Hypothalamus (tissue), 51 donors: Measurements from ENCODE around the gene HELT.

Source experiments
- DNase-seq, 51 donors: peaks; one replicate each; lab custom pipeline; 2025; lab: John Stamatoyannopoulos, UW

Gene HELT

DNA sequence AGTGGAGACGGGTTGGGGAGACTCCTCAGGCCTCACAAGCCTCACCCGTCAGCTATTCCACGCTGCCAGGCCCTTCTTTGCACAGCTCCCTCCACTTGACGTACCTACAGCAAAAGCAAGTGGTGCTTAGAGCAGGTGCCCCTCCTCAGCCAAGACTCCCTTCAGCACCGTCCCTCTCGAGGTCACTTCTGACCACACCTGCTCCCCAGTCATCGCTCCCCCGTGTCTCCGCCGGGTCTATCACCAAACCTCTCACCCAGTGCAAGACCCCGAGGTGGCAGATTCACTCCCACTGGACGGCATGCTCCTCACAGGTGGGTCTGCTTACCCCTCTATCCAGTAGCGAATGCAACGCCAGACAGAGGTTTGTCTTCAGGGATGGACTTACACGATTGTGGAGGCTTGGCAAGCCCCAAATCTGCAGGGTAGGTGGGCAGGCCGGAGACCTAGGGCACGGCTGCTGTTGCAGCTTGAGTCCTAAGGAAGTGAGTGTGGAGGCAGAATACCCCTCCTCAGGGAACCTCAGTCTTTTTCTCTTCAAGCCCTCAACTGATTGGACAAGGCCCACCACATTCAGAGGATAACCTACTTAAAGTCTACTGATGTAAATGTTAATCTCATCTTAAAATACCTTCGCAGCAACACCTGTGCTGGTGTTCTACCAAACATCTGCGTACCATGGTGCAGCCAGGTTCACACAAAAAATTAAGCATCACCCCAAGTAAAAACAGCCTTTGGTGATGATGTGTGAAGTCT, 14.5 kb upstream of the HELT start:
- DNase-seq = no peak

DNA sequence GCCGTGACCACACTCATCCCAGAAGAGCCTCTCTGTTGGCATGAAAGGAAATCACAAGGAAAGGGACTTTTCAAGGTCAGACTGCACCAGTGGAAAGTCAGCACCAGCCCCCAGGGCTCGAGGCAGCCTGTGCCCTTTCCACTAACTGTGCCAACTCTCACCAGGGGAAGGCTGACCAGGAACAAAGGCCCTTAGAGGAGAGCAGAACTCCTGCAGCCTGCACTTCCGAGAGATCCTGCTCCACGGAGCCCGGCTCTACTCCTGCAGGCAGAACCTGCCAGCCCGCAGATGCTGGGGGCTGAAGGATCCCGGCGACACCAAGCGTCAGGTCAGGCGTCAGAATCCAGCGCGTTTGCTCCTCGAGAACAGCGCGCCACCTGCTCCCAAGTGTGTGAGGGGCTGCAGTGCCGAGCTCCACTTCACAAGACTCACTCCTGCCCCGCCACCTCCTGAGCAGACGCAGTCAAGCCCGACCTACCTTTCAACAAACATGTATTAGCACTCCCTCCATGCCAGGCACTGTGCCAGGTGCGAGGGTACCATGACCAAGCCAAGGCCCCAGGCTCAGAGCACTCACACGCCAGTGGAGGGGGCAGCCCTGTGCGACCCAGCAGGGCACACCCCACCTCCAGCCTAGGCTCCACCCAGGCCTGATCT, 13.6 kb upstream of the HELT start:
- DNase-seq = peak in 16 of 51 donors; percentile 6 to 49 (median 27)

DNA sequence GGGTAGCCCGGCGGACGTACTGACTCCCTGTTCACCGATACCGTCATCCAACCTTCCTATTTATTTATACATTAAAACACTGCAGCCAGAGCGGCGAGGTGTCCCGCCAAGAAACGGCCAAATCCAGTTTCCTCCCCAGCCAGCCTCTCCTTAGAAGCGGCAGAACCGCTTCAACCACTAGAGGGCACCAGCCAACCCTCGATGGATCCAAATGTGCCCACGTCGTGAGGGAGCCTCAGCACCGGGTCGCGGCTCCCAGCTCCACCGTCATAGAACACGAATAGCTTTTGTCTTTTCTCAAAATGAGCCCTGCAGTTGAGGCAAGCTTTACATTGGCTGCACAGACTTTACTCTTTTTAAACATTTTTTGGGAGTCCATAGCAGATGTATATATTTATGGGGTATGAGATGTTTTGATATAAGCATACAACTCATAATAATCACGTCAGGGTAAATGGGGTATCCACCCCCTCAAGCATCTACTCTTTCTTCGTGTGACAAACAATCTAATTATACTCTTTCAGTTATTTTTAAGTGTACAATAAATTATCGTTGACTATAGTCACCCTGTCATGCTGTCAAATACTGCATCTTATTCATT, 13.0 kb upstream of the HELT start:
- DNase-seq = peak in 49 of 51 donors; percentile 2 to 80 (median 50)

DNA sequence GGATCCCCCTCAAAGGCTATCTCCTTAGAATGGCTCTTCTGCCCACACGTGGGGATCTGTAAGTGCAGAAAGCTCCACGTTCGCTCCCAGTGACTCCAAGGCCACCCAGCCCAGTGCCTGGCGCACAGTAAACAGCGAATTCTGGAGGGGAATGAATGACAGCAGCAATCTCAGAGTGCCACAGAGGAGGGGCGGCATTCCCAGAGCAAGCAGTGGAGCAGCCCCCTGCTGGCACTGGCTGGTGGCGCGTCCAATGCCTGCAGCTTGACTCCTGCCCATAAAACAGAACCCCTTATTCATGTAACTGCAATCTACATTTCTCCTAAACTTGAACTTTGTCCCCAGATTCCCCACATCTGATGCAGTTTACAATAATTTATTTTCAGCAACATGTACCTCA, 6.9 kb upstream of the HELT start:
- DNase-seq = no peak

DNA sequence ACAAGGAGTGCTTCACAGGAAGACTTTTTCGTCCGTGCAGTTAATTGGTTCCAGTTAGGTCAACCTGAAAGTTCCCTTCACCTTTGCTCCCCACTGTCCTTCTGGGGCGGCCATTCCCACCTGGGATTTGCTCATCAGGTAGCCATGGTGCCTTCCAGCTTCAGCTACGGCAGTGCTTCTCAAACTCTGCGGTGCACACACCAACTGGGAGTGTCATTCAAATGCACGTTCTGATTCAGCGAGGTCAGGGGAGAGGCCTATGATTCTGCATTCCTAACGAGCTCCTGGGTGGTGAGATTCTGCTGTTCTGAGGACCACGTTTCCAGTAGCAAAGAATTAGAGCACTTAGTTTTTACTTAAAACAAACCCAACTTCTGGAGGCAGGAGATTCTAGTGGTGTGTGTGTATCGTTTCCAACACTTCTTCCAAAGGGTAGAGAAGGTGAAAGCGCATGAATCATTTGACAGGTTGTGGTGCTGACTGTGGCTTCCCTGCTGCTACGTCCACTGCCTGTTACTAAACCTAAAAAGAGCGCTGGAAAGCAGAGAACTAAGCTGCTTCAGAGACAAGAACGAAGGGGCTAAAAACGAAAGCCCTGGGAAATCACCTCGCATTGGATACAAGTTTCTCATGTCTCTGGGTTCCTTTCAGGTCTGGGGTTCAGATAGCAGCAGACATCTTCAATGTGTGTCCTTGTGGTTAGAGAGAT, 4.7 kb upstream of the HELT start:
- no peak for DNase-seq

DNA sequence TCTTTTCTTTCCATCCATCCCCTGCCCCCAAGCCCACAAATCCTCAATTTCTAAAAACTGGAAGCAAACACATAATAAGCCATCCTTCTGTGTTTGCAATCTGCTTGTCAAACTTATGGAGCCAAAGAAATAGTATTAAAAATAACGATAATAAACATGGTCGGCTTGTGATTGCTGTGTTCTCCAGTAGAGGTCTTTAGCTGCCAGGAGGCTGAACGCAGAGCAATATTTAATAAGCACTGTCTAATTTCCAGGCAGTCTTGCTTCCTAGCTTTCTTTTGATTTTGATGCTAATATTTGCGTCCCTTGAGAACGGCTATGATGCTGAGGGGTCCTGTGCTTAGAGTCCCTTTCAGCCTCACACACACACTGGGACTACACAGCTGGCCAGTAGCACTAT, 3.2 kb upstream of the HELT start:
- DNase-seq = no peak

DNA sequence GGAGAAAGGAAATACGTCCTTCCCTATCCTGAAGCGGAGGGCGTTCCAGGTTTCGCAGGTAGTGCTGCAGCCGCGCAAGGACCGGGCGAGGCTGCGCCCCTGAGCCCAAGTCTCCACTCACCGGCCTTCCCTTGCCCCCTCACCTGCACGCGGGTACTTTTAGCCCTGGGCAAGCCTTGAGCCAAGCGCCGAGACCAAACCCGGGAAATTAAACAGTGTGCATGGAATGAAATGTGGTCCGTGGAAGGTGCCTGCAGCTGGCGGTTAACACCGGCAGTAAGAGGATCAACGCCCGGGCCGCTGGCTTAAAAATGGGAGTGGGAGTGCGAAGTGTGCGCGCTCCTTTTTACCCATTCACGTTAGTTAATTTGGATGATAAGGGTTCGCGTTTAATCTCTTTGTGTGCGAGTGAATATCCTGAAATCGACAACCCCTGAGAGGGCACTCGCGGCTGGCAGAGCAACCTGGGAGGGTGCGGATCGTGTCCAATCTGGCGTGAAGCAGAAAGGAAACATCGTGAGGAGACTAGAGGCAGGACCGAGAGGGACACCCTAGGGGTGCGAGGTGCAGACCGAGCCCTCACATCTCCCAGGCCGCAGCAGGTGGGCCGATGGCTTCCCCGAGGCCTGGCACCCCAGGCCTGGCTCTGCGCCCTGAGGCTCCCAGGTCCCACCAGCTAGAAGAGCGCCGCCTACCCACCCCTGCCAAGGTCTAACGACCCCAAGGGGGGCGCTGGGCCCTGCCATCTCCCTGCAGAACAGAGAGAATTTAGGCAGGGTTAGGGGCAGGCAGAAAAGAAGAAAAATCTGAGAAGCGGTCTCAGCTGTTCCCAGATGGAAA, 2.0 kb upstream of the HELT start:
- DNase-seq = no peak

DNA sequence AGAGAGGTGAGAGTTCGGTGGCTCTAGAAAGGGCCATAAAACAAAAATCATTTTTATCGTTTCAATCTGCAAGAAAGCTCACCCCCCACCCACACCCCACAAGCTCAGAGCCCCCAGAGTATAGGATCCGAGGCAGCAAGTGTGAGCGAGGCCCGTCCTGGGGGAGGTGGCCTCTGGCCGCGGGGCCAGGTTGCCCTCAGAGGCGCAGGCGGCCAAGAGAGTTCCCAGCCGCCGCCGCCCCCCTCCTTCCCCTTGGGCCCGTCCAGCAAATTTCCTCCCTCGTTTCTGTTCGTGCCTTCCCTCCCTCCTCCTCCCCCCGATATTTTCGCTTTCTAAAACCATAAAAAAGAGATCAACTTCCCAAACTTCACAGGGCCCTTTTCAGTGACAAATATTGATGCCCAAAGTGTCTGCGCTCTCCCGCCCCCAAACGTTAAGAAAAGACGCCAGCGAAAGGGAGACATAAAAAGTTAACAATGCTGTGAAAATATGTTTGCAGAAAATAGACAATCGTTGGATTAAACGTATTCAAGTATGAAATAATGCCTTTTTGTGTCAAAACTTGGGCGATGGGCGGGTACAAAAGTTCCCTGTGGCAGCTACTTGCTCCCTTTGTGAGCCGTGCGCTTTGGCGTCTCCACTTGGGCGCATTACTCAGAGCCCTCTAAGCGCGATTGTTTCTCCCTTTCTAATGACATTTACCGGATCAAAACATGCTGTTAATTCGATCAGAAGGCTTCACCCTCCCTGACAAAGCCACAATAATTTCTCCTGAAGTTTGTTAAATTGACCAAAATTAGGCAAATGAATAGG, 1.1 kb upstream of the HELT start:
- DNase-seq = no peak

DNA sequence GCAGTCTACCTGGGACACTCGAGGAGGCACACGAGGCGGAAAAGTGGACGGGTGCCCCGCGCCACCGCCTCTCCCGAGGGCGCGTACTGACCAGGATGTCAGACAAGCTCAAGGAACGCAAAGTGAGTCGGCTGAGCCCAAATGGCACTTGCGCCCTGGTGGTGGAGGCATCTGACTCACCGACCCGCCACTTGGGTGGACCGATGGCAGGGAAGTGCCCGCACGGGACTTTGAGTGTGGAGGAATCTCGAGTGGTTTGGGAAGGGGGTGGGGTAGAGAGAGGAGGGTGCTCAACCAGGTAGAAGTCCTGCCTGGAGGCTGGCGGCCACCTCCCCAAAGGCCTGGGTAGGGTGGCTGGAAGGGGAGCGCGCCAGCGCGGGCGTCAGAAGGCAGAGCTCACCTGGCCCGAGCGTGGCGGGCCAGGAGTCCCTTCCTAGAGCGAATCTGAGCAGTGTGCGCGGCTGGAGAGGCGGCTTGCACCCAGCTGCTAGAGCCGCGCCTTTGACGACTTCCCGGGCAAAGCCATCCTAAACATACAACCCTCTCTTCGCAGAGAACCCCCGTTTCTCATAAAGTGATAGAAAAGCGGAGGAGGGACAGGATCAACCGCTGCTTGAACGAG, 655 bp downstream of the HELT start:
- no peak for DNase-seq

DNA sequence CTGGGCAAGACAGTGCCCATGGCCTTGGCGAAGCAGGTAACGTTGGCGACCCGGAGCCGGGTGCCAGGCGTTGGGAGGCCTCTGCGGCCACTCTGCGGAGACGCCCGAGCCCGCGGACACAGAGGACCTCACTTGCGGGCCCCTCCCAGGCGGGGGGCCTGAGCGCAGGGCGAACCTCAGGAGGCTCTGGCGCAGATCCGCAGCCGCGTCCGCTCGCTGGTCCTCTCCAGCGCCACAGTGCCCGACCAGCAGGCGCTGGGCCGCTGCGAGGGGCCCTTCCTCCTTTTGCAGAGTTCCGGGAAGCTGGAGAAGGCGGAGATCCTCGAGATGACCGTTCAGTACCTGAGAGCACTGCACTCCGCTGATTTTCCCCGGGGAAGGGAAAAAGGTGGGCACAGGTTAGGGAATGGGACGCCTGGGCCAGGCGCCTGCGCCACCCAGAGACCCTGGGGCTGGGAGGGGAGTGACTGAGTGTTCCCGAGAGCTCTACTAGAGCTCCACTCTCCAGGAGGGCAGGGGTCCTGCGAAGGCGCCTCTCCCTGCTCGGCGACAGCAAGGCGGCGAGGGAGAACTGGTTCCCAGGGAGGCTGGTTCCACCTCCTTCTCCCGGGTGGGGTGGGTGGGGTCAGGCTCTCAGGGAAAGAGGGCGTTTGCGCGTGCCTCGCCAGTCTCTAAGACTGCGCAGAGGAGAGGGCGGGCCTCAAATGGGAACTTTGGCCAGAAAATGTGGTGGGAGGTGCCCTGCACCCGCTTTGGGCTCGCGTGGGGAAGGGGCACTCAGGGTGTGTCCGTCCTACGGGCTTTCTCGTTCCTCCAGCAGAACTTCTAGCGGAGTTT, 1.4 kb downstream of the HELT start:
- no peak for DNase-seq

DNA sequence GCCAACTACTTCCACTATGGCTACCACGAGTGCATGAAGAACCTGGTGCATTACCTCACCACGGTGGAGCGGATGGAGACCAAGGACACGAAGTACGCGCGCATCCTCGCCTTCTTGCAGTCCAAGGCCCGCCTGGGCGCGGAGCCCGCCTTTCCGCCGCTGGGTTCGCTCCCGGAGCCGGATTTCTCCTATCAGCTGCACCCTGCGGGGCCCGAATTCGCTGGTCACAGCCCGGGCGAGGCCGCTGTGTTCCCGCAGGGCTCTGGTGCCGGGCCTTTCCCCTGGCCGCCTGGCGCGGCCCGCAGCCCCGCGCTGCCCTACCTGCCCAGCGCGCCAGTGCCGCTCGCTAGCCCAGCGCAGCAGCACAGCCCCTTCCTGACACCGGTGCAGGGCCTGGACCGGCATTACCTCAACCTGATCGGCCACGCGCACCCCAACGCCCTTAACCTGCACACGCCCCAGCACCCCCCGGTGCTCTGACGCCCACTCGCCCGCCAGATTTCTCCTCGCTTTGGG, 2.1 kb downstream of the HELT start:
- no peak for DNase-seq

DNA sequence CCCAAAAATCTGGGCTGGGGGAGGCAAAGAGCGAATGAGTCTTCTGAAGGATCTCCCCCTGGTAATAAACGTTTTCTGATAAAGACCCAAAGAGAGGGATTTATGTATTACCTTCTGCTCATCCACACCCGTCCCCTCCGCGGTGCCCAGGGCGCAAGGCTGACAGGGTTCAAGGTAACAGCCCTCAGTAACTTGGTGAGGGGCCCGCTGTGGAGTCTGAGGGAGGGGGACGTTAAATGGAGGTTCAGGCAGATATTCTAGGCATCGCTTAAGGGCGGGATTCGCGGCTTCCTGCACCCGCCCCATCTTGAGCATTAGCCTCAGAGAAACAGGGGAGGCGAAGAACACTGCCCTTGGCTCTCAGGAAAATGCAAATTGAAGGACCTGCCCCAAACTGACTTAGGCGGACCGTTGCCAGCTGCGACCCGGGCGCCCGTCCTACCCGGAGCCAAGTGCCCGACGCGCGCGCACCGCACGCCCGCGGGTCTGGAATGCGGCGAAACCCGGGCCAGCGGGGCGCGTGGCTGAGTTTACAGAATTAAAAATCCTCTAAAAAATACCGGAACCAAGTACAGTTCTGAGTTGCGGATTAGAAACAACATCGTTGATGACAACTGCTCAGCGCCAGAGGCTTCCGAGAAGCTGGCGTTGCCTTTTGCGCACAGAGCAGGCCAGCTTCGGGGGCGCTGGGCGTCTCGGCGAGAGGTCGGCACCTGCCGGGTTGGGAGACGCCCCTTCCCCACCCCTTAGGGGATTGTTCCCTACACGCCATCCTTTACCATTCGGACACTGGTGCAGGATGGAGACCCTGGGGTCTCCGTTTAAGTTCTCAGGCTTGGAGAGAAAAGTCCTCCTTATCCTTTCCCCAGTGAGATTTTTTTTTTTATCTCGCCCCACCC, 2.8 kb downstream of the HELT start:
- DNase-seq = no peak

DNA sequence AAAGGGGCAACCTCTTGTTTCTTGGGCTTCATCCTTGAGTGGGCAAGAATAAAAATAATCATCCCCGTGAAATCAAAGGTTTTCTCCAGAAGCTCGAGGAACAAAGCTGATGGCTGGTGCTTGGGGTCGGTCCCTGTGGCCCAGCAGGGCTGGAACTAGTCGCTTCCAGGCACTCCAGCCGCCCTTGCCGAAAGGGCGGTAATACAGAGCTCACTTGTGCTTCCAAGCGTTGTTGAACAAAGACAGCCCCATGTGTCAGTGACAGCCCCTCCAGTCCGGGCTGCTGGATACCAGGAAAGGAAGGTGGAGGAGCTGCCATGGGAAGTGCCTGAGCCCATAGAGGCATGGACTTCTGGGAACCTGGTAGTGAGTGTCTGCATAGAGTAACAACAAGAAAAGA, 5.2 kb downstream of the HELT start:
- DNase-seq = no peak

DNA sequence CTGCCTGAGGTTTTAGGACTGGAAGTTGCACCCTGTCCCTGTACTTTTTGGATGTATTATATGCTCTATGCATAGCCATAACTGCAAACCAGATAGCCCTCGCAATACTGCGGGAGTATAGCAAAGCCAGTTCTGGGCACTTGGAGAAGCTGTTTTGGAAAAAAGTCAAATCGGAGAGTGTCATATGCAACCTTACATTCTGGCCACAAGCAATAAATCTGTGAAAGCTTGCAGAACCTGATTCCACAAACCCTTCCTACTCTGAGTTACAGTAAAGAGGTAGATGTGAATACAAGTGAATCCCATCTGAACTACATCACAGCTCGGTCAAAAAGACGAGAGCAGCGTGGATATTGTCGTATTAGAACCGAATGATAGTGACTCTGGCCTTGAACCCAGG, 10.3 kb downstream of the HELT start:
- no peak for DNase-seq

DNA sequence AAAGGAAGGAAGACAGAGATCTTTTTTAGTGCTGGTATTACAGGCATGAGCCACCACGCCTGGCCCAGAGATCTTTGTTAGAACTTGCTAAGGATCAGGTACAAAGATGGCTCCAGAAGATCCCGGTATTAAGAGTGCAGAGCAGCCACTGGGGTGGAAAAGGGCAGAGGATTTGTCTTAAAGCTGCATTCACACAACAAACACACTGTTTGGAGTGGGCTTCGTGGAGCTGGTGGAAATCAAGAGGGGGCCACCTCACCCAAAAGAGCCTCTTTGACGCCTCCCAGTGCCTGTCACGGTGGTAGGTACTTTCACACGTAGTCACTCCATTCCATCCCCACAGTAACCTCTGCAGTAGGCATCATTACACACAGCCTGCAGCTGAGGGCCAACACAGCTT, 13.3 kb downstream of the HELT start:
- no peak for DNase-seq

DNA sequence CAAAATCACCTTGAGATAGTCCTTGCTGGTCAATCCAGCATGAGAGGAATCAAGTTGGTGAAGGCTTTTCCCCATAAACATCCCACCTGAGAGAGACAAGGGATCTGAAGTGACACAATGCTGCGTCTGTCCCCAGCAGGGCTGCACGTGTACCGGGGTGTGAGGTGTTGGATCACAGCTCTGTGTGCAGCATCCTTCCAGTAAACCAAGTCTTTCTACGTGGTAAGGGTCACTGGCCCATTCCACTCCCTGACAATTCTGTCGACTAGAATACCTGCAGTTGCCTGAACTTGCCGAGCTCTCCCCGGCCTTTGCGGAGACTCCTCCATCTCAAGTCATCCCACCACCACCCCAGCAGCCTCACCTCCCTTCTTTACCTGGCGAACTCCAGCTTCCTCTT, 14.8 kb downstream of the HELT start:
- no peak for DNase-seq

DNA sequence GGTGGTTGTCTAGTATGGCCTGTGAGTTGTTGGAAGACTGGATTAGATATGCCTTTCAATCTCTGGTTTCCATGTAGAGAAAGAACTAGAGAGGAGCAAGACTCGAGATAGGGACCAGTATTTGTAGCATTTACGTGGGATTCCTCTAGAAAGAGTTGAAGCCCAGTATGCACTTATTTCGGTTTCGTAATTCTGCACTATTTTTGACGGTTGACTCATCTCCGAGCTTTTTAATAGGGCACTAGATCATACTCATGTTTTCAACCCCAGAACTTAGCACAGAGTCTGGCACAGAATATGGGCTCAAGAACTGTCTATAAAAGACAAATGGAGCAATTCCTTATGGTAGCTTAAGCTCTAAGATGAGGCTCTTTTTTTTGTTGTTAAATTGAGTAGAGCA, 15.7 kb downstream of the HELT start:
- no peak for DNase-seq
